ENCODE results near the gene SLFN12L. TPM values are rescaled to one million over a fixed set of nuclear protein-coding genes. Genes with fewer than 3 reads are reported as not detected.

Gene SLFN12L
- total and polyA plus RNA-seq, 9 of the 15 experiments (the other 6 are each of a cell fraction or from before 2014, with no cell fraction given): 0.04 to 0.31 (median 0.08) TPM; not detected in 3

- no TSS peak for BruUV-seq (replicated peaks)
- peak within 1 kb of the TSS; percentile 55 to 80 for H3K9ac ChIP-seq (ENCODE audit: insufficient read depth in 1 of 2, low read depth in 2 of 2, low read length in 2 of 2)
- peak within 1 kb of the TSS; percentile 15; the same call in 1 of the 2 replicates for H3K4me3 ChIP-seq
- H3K36me3 ChIP-seq (ENCODE audit: control insufficient read depth, insufficient read depth, low read length): no peaks in the 10 kb centered on the region; the same call in 2 of the 3 replicates
- peaks cover 11 to 45% of the 10 kb centered on the region in 2 experiments for H3K4me1 ChIP-seq (replicated peaks in 1 of 2; ENCODE audit: control insufficient read depth in 2 of 2, insufficient read depth in 2 of 2, low read length in 2 of 2)
- no peaks in the 10 kb centered on the region for H3K27me3 ChIP-seq (ENCODE audit: control insufficient read depth in 2 of 2, insufficient read depth in 2 of 2, low read length in 2 of 2)
- ChIA-PET POLR2A (interaction anchor here (0.6 to 3.0 kb wide), 14 partner anchors 9 to 442 kb away, joined by 3 to 22 read pairs (median 4); partner anchors contain the start of genes AP2B1, PEX12, RAD51D and TAF15), CTCF (ENCODE audit: low intra/inter-chr PET ratio) (interaction anchor here (0.6 to 0.7 kb wide), 2 partner anchors 56 to 208 kb away, joined by 4 to 7 read pairs; no protein-coding TSS in a partner anchor)
- peaks cover 4% of the 10 kb centered on the region; the same call in 1 of the 3 replicates for H3K79me2 ChIP-seq (ENCODE audit: control insufficient read depth, insufficient read depth, low read length)
- H4K20me1 ChIP-seq (replicated peaks; ENCODE audit: control insufficient read depth, insufficient read depth, low read length): no peaks in the 10 kb centered on the region
- peak; percentile 99 for FAIRE-seq
- in situ Hi-C loops (cut with MboI) (no loop called here), intact Hi-C loops (cut with micrococcal nuclease) (loop anchor here (2.0 kb wide), 1 partner anchor 28 kb away; no protein-coding TSS in a partner anchor)
- peak; percentile 84 for ATAC-seq
- H2AFZ ChIP-seq (ENCODE audit: low read depth, low read length): peak within 1 kb of the TSS; percentile 20
- WGBS (ENCODE audit: insufficient coverage, low coverage, missing lambda C conversion rate): 0% methylated on average over 3 of the region's 3 CpGs
- no peaks in the 10 kb centered on the region for H3K9me1 ChIP-seq (ENCODE audit: control insufficient read depth, insufficient read depth, low read length)
- peak within 1 kb of the TSS; percentile 68 for H3K27ac ChIP-seq (ENCODE audit: extremely low read depth, low read depth, low read length)
- peak within 1 kb of the TSS; percentile 49 for H3K4me2 ChIP-seq (ENCODE audit: insufficient read depth, low read length)
- peak; percentile 88 to 98 (median 92) for DNase-seq (ENCODE audit: extremely low read depth in 1 of 4, low spot score in 3 of 4)
- H3K9me3 ChIP-seq (replicated peaks; ENCODE audit: control insufficient read depth, insufficient read depth, low read depth, low read length): no peaks in the 10 kb centered on the region
- TF ChIP-seq KAT8 (IDR thresholded peaks at IDR 0.05; ENCODE audit: low read depth) (no peak), MITF (IDR thresholded peaks at IDR 0.05) (peak; percentile 83), CREM (IDR thresholded peaks at IDR 0.05; ENCODE audit: low read depth) (peak; percentile 83), ZNF12 (CRISPR knock-in tag; IDR thresholded peaks at IDR 0.05) (no peak), ZFP30 (CRISPR knock-in tag; IDR thresholded peaks at IDR 0.05; ENCODE audit: borderline replicate concordance) (no peak), ZNF124 (CRISPR knock-in tag; IDR thresholded peaks at IDR 0.05) (no peak), BRD4 (IDR thresholded peaks at IDR 0.05) (no peak), RBM34 (IDR thresholded peaks at IDR 0.05; ENCODE audit: borderline replicate concordance, insufficient read depth, low read length) (no peak), TRIM25 (IDR thresholded peaks at IDR 0.05; ENCODE audit: borderline replicate concordance) (no peak), ZNF695 (CRISPR knock-in tag; IDR thresholded peaks at IDR 0.05) (no peak), THRA (IDR thresholded peaks at IDR 0.05) (peak; percentile 58; the same call in 1 of the 2 replicates), GTF2B (IDR thresholded peaks at IDR 0.05; ENCODE audit: extremely low read depth, insufficient read length) (no peak)
- TF ChIP-seq, protein P1, sequence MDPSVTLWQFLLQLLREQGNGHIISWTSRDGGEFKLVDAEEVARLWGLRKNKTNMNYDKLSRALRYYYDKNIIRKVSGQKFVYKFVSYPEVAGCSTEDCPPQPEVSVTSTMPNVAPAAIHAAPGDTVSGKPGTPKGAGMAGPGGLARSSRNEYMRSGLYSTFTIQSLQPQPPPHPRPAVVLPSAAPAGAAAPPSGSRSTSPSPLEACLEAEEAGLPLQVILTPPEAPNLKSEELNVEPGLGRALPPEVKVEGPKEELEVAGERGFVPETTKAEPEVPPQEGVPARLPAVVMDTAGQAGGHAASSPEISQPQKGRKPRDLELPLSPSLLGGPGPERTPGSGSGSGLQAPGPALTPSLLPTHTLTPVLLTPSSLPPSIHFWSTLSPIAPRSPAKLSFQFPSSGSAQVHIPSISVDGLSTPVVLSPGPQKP (CRISPR knock-in tag; IDR thresholded peaks at IDR 0.05): no peak
- TF ChIP-seq, protein P2, sequence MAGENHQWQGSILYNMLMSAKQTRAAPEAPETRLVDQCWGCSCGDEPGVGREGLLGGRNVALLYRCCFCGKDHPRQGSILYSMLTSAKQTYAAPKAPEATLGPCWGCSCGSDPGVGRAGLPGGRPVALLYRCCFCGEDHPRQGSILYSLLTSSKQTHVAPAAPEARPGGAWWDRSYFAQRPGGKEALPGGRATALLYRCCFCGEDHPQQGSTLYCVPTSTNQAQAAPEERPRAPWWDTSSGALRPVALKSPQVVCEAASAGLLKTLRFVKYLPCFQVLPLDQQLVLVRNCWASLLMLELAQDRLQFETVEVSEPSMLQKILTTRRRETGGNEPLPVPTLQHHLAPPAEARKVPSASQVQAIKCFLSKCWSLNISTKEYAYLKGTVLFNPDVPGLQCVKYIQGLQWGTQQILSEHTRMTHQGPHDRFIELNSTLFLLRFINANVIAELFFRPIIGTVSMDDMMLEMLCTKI (IDR thresholded peaks at IDR 0.05; ENCODE audit: partially characterized antibody): no peak
These were observed 23.2 kb upstream of the SLFN12L start, which contains the start of gene SLFN14 for GRCh38 chr17:35560703-35561102. Gene SLFN14, minus strand, starts transcription at chr17:35560819. Its CDS starts 2,757 bp downstream, at chr17:35558062.

All from K562 (cell line).